COLO668 (cell line): Measurements from ENCODE around the gene CHD8.
"Not testable (repeated sequence)": the region's sequence is repeated elsewhere in the genome, so short reads cannot be mapped to it uniquely, and the experiment has no call there.

Source experiments
- DNase-seq: peaks from one replicate; lab custom pipeline; 2025; ENCODE audit not compliant: unreplicated experiment; lab: John Stamatoyannopoulos, UW

The CHD8 gene

GRCh38 chr14:21455912-21456667 lies at the start of gene CHD8:
Gene CHD8 (minus strand): TSS chr14:21456123. CDS start chr14:21431643, 24,480 bp downstream.
- DNase-seq = peak; percentile 99

- no peak for DNase-seq
Measured at GRCh38 chr14:21505012-21505553, 49.2 kb upstream of the CHD8 start.

- DNase-seq = no peak
Measured at GRCh38 chr14:21503376-21503775, 47.5 kb upstream of the CHD8 start.

GRCh38 chr14:21501568-21501967 lies 45.6 kb upstream of the CHD8 start:
- DNase-seq = no peak

GRCh38 chr14:21498540-21499526 lies 42.9 kb upstream of the CHD8 start:
- no peak for DNase-seq

DNA sequence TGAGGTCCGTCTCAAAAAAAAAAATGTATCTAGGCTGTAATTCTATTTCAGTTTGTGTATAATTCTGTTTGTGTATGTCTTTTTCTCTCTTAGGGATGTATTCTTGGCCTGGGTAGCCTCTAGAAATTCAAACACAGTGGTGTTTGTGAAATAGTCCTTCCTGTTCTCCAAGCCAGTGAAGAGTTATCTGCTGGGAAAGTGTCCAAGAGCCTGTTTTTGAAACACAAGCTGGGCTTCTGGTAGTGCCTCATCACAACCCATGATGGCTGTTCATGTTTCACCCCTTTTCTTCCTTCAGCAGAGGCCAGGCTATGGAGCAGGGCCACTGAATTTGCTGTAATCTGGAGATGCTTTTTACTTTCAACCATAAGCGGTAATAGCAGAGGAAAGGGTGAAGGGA lies 40.5 kb upstream of the CHD8 start:
- no peak for DNase-seq

DNA sequence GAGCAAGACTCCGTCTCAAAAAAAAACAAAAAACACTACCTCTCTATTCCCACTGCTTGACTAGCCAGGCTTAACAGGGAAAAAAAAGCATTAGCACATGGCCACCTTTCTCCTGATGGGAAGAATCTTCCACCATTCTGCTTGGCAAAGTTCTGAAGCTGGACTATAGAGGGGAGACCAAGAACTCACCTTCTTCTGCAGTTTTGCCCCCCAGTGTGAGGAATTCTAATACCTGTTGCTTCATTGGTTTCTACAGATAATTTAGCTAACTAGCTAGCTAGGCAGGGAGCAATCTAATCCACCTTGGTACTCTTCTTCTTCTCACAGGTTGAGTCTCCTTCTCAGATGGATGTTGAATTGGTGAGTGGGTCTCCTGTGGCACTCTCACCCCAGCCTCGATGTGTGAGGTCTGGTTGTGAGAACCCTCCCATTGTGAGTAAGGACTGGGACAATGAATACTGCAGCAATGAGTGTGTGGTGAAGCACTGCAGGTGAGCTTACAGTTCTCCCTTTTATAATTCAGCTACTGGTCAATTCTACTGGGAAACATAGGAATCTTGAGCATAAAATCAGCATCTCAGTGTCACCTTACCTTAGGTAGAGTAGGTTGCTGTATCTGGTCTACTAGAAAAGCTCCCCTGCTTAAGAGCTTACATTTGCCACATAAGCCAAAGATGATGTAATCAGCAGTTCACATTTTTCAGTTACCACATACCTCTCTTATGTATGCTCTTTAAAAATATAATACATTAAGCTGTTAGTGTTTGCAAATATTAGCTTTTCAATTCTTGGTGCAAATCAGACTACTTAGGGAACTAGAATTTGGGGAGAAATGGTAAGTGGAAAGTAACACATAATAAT lies 39.2 kb upstream of the CHD8 start:
- no peak for DNase-seq

- no peak for DNase-seq
Measured at GRCh38 chr14:21486640-21487087, 30.7 kb upstream of the CHD8 start.

DNA sequence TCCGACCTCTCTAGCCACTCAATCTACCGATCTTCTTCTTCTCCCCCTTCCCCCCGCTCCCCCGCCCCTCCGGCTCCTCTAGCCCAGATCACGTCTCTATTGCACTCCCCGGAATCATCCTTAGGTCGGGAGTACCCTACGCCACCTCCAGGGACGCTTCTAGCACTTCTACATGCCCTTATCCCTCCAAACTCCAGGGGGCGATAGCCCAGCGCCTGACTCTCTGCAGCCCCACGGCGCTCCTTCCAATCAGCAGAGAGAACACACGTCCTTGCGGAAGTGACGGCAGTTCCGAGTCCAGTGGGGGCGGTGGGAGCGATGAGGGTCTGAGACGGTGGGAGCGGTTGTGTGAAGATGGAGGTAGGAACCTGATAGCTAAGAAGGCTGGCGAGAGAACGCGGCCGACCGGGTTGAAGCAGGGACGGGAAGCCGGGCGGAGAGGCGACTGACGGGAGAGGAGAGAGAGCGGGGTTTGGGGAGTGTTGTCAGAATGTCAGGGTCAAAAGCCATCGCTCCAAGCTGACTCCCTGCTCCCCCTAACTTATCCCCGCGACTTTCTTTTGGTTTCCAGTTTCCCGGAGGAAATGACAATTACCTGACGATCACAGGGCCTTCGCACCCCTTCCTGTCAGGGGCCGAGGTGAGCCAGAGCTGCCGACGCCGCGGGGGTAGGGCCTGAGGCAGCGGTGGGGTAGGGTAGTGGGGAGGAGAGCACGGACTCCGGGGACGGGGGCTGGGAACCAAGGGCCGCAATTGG lies 21.2 kb upstream of the CHD8 start, which contains the start of the genes RAB2B and TOX4:
Gene RAB2B (minus strand): TSS at position 35 of the 757 bp plus-strand sequence. CDS start 87 bp downstream, outside the sequence.
Gene TOX4 (plus strand): TSS at position 271 of the 757 bp plus-strand sequence. CDS start 84 bp downstream, at position 355.
- peak; percentile 97 for DNase-seq

GRCh38 chr14:21476523-21476924 lies 20.6 kb upstream of the CHD8 start:
- DNase-seq = peak; percentile 93

- no peak for DNase-seq
Measured at GRCh38 chr14:21475767-21476522, 20.0 kb upstream of the CHD8 start.

- DNase-seq = no peak
Measured at GRCh38 chr14:21467616-21468015, 11.7 kb upstream of the CHD8 start.

- no peak for DNase-seq
Measured at GRCh38 chr14:21455592-21455911, 371 bp downstream of the CHD8 start.

GRCh38 chr14:21454843-21455544 lies 929 bp downstream of the CHD8 start:
- DNase-seq = peak; percentile 27

DNA sequence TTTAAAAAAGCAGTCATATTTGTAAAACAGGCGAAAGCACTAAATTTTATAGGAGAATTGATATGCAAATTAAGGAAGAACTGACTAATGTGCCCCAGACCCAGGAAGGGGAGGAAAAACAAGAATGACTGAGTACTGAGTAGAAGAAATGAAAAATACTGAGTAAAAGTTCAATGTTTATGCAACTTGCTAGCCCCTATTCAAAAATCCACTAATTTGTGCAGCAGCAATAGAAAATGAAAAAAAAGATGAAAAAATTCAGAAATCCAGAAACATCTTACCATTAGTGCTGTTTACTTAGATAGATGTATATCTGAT lies 6.1 kb downstream of the CHD8 start:
- DNase-seq = no peak

DNA sequence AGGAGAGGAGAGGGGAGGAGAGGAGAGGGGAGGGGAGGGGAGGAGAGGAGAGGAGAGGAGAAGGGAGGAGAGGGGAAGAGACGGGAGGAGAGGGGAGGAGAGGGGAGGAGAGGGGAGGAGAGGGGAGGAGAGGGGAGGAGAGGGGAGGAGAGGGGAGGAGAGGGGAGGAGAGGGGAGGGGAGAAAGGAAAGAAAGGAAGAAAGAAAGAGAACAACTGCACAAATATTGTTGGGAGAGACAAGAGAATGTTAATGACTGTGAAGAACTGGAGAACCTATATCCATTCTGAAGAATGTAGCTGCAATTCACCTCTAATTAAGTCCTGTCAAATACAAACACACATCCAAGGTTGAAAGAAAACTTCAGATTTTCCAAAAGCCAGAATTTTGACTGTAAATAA lies 13.3 kb downstream of the CHD8 start:
- DNase-seq = not testable (repeated sequence)

DNA sequence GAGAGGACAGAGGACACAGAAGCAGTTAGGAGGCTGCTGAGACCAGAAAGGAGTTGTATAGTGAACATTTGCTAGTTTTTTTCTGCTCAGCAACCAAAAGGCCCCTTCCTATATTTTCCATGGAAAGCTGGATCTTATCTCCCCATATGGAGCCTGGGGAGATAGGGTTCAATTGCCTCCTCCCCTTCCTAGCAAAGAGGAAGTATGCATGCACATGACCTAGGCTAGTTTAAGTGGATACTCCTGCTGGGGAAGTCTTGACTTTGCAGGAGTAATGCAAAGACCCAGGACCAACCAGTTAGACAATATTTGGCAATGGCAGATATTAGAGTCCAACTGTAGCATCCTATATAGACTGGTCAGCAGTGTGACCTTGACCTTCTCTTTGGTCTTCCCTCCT lies 15.1 kb downstream of the CHD8 start:
- DNase-seq = no peak

- DNase-seq = peak; percentile 100
Measured at GRCh38 chr14:21437063-21437901, 18.6 kb downstream of the CHD8 start.
